GM19438 (cell line): Measurements from ENCODE around the gene ECT2L.
"Not testable (repeated sequence)": the region's sequence is repeated elsewhere in the genome, so short reads cannot be mapped to it uniquely, and the experiment has no call there.

Experiments
- ATAC-seq: cut with Tn5 transposase; IDR thresholded peaks from one replicate; pipeline ENCODE4 v1.9.1; 2021; ENCODE audit warnings: low read depth; ENCODE audit not compliant: unreplicated experiment

ECT2L gene

DNA sequence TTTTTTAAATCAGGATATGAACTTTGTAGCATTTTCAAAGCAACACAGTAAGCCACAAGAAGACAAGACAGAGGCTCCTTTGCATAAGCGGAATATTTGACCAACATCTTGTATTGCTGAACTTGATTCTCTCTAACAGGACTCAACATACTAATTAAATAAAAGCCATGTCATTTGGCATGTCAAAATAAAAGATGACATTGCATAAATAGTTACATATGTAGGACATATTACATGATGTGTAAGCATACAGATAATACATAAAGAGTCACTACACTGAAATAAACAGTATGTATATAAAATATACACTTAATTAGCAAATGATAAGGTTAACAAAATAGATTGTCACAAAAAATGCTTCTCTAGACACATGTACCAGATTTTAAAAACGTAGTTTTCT lies 129.9 kb downstream of the ECT2L start:
- no peak for ATAC-seq

DNA sequence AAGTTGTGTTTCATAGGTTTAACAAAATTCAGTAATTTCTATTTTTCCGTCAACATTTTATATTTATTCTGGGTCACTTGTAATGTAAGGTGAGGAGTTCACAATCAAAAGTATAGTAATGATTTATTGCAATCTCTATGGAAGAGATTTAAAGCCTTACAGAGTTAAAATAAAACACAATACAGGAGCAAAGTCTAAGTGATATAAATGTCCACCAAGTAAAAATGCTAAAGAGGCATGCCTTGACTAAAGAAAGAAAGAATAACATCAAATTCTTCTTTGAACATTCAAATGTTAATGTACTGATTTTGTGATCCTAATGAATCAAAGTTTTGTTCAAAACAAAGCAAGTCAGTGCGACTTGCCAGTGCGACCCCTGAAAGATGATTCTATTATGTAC lies 130.7 kb downstream of the ECT2L start:
- ATAC-seq: no peak

DNA sequence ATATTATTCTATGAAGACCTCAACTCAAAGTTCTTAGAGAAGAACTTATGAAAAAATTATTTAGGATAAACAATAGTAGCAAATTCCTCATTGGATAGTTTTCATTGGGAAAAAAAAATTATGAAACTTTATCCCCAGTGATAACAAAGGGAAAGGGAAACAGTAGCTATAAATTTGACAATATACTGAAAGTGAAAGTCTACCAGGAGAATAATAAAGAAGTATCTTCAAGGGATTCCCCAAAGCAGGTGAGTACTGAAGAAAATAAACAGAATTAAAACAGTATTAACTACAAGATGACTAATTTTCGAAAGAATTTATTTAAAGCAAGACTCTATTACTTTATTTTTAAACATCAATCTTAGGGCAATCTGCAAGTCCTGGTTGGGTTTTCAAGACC lies 135.8 kb downstream of the ECT2L start:
- no peak for ATAC-seq

DNA sequence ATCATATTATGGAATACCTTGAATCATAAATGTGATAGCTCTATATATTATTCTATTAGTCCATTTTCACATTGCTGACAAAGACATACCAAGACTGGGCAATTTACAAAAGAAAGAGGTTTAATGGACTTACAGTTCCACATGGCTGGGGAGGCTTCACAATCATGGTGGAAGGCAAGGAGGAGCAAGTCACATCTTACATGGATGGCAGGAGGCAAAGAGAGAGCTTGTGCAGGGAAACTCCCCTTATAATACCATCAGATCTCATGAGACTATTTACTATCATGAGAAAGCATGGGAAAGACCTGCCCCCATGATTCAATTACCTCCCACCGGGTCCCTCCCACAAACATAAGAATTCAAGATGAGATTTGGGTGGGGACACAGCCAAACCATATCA lies 141.0 kb downstream of the ECT2L start:
- not testable (repeated sequence) for ATAC-seq

DNA sequence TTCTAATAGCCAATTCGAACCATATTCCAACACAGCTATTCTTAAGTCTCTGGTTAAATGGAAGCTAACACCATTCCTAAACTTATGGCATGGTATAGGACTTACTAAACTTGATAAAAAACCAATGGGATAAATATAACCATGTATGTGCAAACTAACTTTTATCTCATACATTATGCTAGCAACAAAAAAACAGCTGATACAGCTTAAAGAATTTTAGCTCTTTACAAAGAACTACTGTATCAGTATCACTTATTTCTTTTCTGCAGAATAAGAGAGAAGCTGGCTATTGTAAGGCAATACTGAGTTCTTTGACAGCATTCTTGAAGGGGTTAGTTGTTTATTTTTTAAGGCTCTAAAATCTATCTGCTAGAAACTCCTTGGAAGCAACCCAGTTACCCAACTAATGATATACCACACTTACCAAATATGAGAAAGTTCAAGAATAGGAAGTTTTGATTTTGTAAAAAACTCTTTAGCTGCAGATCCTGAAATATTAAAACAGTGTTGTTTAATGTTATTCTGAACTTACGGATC lies 147.3 kb downstream of the ECT2L start:
- ATAC-seq: no peak

DNA sequence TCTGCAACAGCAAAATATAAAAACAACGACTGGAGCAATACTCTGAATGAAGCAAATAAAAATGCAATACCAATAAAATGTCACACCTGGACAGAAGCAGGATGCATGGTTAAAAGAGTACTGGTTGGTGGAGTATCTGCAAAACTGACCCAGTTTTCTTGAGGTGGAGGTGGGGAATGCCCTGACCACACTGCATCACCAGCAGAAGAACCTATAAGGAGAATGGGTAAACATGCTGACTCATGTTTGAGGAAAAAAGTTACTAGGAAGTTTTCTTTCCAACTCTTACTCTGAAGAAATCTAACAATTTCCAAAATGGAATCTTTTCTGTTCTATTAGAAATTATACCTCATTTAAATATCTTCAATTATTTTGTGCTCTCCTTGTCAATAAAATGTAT lies 148.5 kb downstream of the ECT2L start:
- ATAC-seq: no peak

DNA sequence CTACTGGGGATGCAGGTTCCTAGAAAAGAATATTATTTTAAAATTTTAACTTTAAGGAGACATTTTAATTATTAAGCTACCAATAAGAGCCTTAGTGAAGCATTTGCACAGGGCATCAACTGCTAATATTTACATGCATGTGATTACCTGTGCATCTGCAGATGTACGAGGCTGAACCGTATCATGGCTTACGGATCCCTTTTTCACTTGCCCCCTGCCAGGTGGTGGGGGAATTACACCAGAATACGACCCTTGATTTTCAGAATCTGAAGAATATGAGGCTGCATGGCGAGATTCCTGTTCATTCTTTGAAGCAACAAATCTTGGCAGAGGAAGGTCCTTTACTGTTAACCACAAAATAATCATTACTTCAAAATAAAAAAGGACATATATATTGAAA lies 149.5 kb downstream of the ECT2L start:
- ATAC-seq: no peak

DNA sequence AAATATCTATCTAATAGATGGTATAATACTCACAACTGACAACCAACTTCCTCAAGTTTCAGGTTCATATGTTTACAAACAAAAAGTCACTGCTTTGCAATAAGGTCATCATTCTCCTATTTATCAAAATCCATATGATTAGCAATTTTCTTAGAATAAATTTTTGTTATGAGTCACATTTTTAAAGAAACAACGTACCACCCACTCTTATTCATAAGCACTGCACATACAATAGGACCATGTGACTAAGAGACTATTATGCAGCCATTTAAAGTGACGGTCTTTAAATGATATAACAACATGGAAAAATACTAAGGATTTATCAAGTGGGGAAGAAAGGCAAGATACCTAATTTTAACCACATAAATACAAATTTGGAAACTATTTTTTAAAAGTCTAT lies 152.1 kb downstream of the ECT2L start:
- no peak for ATAC-seq

DNA sequence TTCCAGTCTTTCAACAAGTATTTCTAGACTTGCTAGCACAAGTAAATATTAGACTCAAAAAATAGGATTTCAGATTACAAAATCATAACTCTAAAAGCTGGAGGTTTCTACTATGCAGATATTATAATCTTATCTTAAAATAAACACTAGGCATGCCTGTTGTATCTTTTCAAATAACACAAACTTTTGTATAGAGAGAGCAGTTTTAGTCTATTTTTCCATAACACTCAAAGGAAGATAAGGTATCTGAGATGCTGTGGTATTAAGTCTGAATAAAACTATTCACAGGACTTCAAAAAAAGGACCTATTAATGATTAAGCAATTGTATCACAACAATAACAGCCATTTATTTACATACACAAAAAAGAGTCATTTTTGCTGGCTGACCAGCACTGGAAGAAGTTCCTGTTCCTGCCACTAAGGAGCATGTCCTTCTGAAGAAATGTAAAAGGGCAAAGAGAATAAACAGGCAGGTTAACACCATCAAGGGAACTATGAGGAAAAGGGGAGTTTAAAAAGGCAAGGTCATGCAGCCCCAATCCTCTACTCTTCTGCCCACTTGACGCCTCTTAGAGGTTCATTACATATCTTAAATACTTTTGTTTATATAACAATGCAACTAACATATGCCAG lies 152.8 kb downstream of the ECT2L start:
- ATAC-seq: no peak

DNA sequence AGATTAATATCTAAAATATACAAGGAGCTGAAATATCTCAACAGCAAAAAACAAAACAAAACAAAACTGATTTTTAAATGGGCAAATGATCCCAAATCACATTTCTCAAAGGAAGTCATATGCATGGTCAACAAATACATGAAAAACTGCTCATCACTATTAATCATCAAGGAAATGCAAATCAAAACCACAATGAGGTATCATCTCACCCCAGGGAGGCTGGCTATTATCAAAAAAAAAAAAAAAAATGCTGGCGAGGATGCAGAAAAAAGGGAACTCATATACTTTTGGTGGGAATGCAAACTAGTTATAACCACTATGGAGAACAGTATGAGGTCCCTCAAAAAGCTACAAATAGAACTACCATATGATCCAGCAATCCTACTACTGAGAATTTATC lies 157.6 kb downstream of the ECT2L start:
- ATAC-seq: no peak
